Neural progenitor cell (in vitro differentiated cells): ENCODE measurements around the gene GATAD1.
"Not testable (repeated sequence)": the region's sequence is repeated elsewhere in the genome, so short reads cannot be mapped to it uniquely, and the experiment has no call there.

Source experiments
- EZH2 ChIP-seq: fragments of 200-600 bp; sonication (generic); IDR thresholded peaks from 2 replicates; pipeline ENCODE4 v1.6.1; 2017; ENCODE audit warnings: antibody characterized with exemption, mild to moderate bottlenecking, moderate library complexity
- EZH2phosphoT487 ChIP-seq: fragments of 200-600 bp; sonication (generic); IDR thresholded peaks from 2 replicates; pipeline ENCODE4 v1.6.1; 2017; ENCODE audit warnings: antibody characterized with exemption
- TF ChIP-seq, protein P1 (sequence below): fragments of 200-600 bp; sonication (generic); IDR thresholded peaks from 2 replicates; pipeline ENCODE4 v1.5.1; 2017; ENCODE audit warnings: antibody characterized with exemption, mild to moderate bottlenecking

DNA sequence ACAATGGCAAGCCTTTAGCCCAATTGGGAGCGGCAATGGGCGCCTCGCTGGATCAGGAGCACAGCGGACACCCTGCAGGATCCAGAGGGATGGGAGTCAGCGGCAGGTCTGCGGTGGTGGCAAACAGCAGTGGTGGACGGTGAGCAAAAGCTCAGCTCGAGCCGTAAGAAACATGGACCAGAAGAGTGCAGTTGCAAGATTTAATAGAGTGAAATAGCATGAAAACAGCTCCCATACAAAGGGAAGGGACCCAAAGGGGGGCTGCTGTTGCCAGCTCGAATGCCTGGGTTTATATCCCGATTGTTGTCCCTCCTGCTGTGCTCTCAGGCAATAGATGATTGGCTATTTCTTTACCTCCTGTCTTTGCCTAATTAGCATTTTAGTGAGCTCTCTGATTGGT, 30.4 kb downstream of the GATAD1 start, which contains the start of gene ERVW-1:
- not testable (repeated sequence) for TF ChIP-seq EZH2, EZH2phosphoT487
- TF ChIP-seq, protein P1, sequence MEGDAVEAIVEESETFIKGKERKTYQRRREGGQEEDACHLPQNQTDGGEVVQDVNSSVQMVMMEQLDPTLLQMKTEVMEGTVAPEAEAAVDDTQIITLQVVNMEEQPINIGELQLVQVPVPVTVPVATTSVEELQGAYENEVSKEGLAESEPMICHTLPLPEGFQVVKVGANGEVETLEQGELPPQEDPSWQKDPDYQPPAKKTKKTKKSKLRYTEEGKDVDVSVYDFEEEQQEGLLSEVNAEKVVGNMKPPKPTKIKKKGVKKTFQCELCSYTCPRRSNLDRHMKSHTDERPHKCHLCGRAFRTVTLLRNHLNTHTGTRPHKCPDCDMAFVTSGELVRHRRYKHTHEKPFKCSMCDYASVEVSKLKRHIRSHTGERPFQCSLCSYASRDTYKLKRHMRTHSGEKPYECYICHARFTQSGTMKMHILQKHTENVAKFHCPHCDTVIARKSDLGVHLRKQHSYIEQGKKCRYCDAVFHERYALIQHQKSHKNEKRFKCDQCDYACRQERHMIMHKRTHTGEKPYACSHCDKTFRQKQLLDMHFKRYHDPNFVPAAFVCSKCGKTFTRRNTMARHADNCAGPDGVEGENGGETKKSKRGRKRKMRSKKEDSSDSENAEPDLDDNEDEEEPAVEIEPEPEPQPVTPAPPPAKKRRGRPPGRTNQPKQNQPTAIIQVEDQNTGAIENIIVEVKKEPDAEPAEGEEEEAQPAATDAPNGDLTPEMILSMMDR: not testable (repeated sequence)
